ENCODE data around the gene SLC17A8.

The SLC17A8 gene

DNA sequence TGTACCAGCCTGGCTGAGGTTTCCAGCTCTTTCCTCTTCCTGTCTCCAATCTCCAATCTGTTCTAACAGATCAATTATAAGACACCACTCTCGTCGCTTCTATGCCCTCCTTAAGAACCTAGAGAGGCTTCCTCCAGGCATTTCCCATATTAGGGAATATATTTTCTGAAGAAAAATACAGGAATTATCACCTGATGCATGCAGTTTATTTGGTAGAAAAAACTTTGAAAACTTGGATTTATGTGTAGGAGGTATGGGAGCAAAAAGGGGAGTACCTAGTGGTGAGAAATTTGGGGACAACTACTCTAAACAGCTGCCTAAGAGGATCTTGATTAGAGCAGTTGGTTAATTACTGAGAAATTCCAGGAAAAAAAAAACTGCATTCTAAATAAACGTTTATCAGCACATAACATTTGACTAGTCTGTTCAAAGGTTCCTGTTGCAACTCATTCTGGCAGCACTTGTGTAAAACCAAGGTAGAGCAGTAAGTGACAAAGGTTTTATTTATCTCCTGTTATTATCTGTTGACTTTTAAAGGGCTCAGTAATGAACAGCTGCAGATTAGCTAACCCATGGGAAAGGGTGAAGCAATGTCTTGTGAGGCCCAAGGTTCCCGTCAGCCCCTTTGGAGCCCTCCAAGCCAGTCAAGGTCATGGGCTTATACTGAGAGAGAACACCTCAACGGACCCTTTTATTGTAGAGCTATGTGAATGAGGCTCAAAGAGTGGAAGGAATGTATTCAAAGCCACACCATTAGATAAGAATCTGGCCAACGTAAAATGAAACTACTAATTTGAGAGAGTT, 80.4 kb downstream of the SLC17A8 start:
- no peak overlapping the region for H3K4me3 ChIP-seq (ENCODE audit: low read depth, low read length)
- no peak for DNase-seq (ENCODE audit: low read depth)

DNA sequence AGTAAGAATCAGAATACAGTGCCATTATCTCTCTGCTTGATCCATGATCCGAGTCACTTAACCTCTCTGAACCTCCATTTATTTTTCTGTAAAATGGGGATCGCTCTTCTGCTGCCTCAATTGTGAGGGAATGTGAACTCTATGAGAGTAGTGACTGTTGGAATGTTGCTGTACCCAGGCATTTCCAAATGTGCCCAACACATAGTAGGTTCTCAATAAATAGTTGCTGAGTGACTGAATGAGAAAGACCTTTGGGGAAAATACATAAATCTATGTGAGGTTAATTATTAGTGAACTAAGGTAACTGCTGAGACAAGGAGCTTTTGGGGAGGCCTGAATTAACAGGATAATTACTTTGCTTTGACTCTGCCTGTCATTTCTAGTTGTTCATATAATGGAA, 82.9 kb downstream of the SLC17A8 start:
- no peak for DNase-seq (ENCODE audit: low read depth)
- no peak overlapping the region for H3K4me3 ChIP-seq (ENCODE audit: low read depth, low read length)
- TF ChIP-seq CTCF (IDR thresholded peaks at IDR 0.05; ENCODE audit: low read depth, low read length, missing control alignments), result no peak

More for the DNA sequence above, 80.4 kb downstream of the SLC17A8 start:
- no peak for TF ChIP-seq CTCF (IDR thresholded peaks at IDR 0.05; ENCODE audit: low read depth, low read length, missing control alignments)

- H3K4me3 ChIP-seq (ENCODE audit: low read depth, low read length), result no peak overlapping the region
- DNase-seq (ENCODE audit: low read depth), result no peak
- no peak for TF ChIP-seq CTCF (IDR thresholded peaks at IDR 0.05; ENCODE audit: low read depth, low read length, missing control alignments)
Observed at GRCh38 chr12:100442403-100442802, 85.5 kb downstream of the SLC17A8 start.

- no peak for TF ChIP-seq CTCF (IDR thresholded peaks at IDR 0.05; ENCODE audit: low read depth, low read length, missing control alignments)
- DNase-seq (ENCODE audit: low read depth), result no peak
- no peak overlapping the region for H3K4me3 ChIP-seq (ENCODE audit: low read depth, low read length)
Observed at GRCh38 chr12:100443434-100443833, 86.6 kb downstream of the SLC17A8 start.

DNA sequence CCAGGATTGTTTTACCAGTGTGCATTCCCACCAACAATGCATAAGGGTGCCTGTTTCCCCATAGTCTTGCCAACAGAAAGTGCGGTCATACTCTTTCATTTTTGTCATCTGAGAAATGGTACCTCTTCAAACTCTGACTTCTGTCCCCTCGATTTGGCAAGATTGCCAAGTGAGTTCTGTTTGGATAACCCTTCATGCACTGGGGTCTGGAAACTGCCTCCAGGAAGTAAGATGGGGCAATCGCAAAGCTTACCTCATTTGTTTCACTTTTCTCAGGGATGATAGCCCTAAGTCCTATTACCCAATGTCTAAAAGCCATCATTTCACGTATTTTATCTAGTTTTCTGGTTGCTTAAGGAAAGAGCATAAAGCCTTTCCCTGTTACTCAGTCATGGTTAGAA, 88.2 kb downstream of the SLC17A8 start:
- no peak for DNase-seq (ENCODE audit: low read depth)
- TF ChIP-seq CTCF (IDR thresholded peaks at IDR 0.05; ENCODE audit: low read depth, low read length, missing control alignments), result no peak
- no peak overlapping the region for H3K4me3 ChIP-seq (ENCODE audit: low read depth, low read length)

DNA sequence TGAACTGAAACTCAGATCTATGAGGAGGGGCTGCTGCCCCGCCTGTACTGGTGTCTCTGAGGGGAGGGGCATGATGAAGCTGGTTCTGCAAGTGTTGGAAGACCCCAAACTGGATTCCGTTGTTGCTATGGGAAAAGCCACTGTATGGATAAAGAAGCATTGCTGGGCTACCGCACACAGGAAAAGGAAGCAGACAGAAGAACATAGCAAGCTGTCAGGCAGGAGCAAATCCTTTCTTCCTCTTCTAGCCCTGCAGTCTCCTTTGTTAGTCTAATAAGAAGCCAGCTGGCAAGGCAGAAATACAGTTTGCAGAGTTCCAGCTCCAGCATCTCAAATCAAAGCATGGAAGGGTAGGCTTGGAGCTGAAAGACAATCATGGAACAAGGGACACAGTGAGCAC, 90.5 kb downstream of the SLC17A8 start:
- no peak overlapping the region for H3K4me3 ChIP-seq (ENCODE audit: low read depth, low read length)
- no peak for DNase-seq (ENCODE audit: low read depth)
- no peak for TF ChIP-seq CTCF (IDR thresholded peaks at IDR 0.05; ENCODE audit: low read depth, low read length, missing control alignments)

DNA sequence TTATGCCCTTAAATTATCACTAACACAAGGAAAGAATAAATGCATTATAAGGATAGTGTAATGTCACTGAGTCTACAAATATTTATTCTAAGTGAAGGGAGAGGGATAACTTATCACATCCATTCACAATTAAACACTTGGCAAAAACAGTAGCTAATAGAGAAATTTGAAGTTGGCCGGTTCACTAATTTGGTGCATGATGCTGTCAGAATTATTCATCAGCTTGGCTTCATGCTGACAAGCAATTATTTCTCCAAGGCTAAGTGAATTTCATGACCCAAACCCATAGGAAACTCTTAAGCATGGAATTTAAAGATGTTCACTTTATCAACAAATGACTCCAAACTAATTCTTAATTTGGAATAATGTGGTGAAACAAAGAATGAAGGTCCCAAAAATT, 91.8 kb downstream of the SLC17A8 start:
- no peak for TF ChIP-seq CTCF (IDR thresholded peaks at IDR 0.05; ENCODE audit: low read depth, low read length, missing control alignments)
- DNase-seq (ENCODE audit: low read depth), result no peak
- no peak overlapping the region for H3K4me3 ChIP-seq (ENCODE audit: low read depth, low read length)

Data from GM12864 (cell line).